T-helper 2 cell treated with Interferon-gamma antibody and Interleukin-4, amounts not matched to agents 100 ng/mL and 5 ng/mL, for 36 hours (primary cell): ENCODE results near the gene PGLYRP1. TPM values are rescaled to one million over a fixed set of nuclear protein-coding genes. Genes with fewer than 3 reads are reported as not detected.

Source experiments
- intact Hi-C: fragments of 100-400 bp; cut with micrococcal nuclease; formaldehyde crosslinking; loops from one replicate; pipeline ENCODE4 v1.15.1; 2023
- total RNA-seq: library from RNA; stranded (reverse); gene quantifications from 2 replicates; pipeline ENCODE4 v1.2.3, GENCODE V29; 2022

The PGLYRP1 gene
- not detected in 2 replicates for total RNA-seq

- intact Hi-C loops: no loop called here
These were observed at the start of gene PGLYRP1 for GRCh38 chr19:46022431-46023310. Gene PGLYRP1 (minus strand): TSS chr19:46023053. CDS start chr19:46023021, 32 bp downstream.

GRCh38 chr19:46069806-46070341, 47.0 kb upstream of the PGLYRP1 start:
- intact Hi-C loops: no loop called here

- intact Hi-C loops: no loop called here
These were observed 45.7 kb upstream of the PGLYRP1 start for GRCh38 chr19:46068345-46069258.

- intact Hi-C loops: no loop called here
These were observed 44.8 kb upstream of the PGLYRP1 start for GRCh38 chr19:46067691-46068090.

GRCh38 chr19:46066471-46066870, 43.6 kb upstream of the PGLYRP1 start:
- intact Hi-C loops: no loop called here

- intact Hi-C loops: no loop called here
These were observed 42.7 kb upstream of the PGLYRP1 start for GRCh38 chr19:46065486-46066071.

GRCh38 chr19:46063201-46063600, 40.3 kb upstream of the PGLYRP1 start:
- intact Hi-C loops: no loop called here

- intact Hi-C loops: no loop called here
These were observed 37.2 kb upstream of the PGLYRP1 start for GRCh38 chr19:46060012-46060411.

GRCh38 chr19:46058778-46059177, 35.9 kb upstream of the PGLYRP1 start:
- intact Hi-C loops: no loop called here

- intact Hi-C loops: no loop called here
These were observed 33.7 kb upstream of the PGLYRP1 start for GRCh38 chr19:46056536-46056935.

GRCh38 chr19:46052896-46053295, 30.0 kb upstream of the PGLYRP1 start:
- intact Hi-C loops: no loop called here

GRCh38 chr19:46049597-46049996, 26.7 kb upstream of the PGLYRP1 start:
- intact Hi-C loops: no loop called here

GRCh38 chr19:46043519-46043918, 20.7 kb upstream of the PGLYRP1 start:
- intact Hi-C loops: no loop called here

- intact Hi-C loops: no loop called here
These were observed 19.5 kb upstream of the PGLYRP1 start for GRCh38 chr19:46042252-46042883.

- intact Hi-C loops: no loop called here
These were observed 18.2 kb upstream of the PGLYRP1 start, which contains the start of gene IGFL4 for GRCh38 chr19:46040952-46041500. Gene IGFL4 (minus strand): TSS chr19:46041002. CDS start chr19:46040962, 40 bp downstream.

GRCh38 chr19:46040125-46040524, 17.3 kb upstream of the PGLYRP1 start:
- intact Hi-C loops: no loop called here

- intact Hi-C loops: no loop called here
These were observed 13.9 kb upstream of the PGLYRP1 start for GRCh38 chr19:46036744-46037128.

GRCh38 chr19:46035986-46036743, 13.3 kb upstream of the PGLYRP1 start:
- intact Hi-C loops: no loop called here

- intact Hi-C loops: no loop called here
These were observed 12.7 kb upstream of the PGLYRP1 start for GRCh38 chr19:46035546-46035945.

GRCh38 chr19:46033401-46033800, 10.5 kb upstream of the PGLYRP1 start:
- intact Hi-C loops: no loop called here
